ENCODE results near the gene NTM.
"Not testable (repeated sequence)": the region's sequence is repeated elsewhere in the genome, so short reads cannot be mapped to it uniquely, and the experiment has no call there.

Gene NTM

GRCh38 chr11:131495423-131495822 is 125.0 kb downstream of the NTM start:
- DNase-seq (ENCODE audit: low read depth in 1 of 2, low spot score in 1 of 2) = no peak

DNA sequence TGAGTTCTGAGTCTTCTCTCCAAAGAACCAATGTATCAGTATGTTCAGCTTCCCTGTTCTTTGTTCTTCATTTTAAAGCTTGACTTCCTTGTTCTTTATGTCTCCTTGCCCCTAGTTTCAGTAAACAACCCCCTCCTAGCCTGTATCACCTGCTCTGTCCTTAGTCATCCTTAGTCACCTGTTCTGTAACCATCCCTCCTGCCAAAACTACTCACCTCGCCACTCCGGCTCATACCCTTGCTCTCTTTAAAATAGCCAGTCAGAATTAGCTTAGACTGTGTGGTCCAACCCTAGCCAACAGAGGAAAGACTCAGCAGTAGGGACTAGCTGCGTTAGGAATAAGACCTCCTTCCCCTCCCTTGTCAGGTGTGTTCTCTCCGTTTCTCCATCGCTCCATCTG is 127.3 kb downstream of the NTM start:
- DNase-seq (ENCODE audit: low read depth in 1 of 2, low spot score in 1 of 2) = not testable (repeated sequence)

- DNase-seq (ENCODE audit: low read depth in 1 of 2, low spot score in 1 of 2) = no peak
These were observed 128.3 kb downstream of the NTM start for GRCh38 chr11:131498631-131499160.

DNA sequence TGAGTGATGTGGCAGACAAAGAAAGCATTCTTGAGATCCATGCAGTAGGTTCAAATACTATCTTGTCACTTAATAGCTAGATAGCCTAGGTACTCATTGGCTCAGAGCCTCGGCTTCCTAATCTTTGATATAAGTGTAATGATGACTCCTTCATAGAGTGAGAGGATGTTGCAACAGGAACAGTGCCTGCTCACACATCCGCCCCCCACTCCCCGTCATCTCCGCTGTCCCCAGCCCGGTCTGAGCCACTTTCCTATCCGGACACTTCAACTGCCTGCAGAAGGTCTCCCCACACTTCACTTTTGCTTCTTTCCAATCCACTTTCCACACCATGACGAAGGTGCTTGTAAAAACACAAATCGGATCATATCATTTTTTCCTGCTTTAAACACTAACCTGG is 128.8 kb downstream of the NTM start:
- DNase-seq (ENCODE audit: low read depth in 1 of 2, low spot score in 1 of 2) = no peak

DNA sequence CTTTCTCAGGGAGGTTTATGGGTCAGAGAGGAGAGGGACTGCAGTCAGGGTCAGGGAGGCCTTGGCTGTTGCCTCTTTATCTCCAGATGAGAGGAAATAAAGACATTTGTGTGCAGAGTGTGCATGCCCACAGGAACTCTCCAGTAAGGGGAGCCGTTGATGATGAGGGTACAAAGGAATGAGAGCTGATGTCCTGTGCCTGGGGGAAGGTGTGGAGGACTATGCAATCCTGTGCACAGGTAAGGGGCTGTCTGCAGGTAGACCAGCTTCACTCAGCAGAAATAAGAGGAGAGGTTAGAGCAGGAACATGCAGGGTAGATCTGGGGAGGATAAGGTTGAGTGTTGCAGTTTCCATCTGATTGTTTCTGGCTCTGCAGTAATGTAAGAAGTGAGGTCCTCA is 132.6 kb downstream of the NTM start:
- no peak for DNase-seq (ENCODE audit: low read depth in 1 of 2, low spot score in 1 of 2)

DNA sequence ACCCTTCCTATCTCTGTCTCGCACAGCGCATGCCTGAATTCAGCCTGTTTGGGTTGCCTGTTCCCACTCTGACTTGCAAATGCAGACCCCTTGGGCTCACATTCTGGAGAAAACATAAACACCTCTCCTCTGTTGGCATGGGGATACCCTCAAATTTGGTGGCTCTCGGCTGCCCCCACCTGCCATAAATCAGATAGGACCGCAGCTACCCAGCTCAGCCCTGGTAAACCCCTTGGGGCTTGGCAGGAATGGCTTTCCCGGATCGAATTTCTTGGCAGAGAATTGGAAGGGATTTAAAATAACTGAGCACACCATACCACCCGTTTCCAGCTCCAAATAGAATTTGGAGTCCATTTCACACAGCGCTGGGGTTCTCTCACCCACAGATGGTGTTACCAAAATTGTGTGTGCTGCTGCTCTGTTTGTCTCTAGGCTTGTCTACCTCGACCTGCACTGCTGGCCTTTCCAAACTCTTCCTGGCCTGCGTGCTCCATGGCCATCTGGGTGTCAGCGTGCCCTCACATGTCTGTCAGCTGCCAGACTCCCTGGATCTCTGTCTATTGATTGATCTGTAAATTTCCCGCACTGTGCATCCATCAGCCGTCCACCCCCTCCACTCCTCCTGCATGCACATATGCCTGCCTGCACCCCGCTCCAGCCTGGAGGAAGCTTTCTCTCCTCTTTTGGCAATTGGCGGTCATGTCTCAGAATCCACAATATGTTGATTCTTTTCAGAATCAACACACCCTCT is 134.0 kb downstream of the NTM start:
- DNase-seq (ENCODE audit: low read depth in 1 of 2, low spot score in 1 of 2) = no peak

GRCh38 chr11:131506348-131506747 is 135.9 kb downstream of the NTM start:
- DNase-seq (ENCODE audit: low read depth in 1 of 2, low spot score in 1 of 2) = no peak

- DNase-seq (ENCODE audit: low read depth in 1 of 2, low spot score in 1 of 2) = no peak
These were observed 140.2 kb downstream of the NTM start for GRCh38 chr11:131510662-131511061.

DNA sequence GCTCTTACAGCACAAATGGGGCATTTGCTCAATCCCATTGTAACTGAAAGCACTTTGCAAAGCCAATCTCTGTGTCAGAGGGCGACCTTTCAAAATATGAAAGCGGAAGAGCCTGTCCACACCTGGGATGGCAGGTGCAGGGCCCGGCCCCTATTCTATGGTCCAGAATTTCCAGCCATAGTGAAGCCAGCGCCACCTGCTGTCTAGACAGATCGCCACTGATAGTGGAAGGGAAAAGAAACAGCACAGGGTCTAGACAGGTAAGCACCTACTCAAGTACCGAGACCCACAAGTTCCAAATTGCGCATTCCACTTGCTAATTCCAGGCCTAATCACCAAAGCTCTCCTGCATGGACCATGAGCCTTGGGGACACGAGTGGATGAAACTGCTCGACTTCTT is 141.4 kb downstream of the NTM start:
- no peak for DNase-seq (ENCODE audit: low read depth in 1 of 2, low spot score in 1 of 2)

- DNase-seq (ENCODE audit: low read depth in 1 of 2, low spot score in 1 of 2) = no peak
These were observed 141.8 kb downstream of the NTM start for GRCh38 chr11:131512228-131512627.

DNA sequence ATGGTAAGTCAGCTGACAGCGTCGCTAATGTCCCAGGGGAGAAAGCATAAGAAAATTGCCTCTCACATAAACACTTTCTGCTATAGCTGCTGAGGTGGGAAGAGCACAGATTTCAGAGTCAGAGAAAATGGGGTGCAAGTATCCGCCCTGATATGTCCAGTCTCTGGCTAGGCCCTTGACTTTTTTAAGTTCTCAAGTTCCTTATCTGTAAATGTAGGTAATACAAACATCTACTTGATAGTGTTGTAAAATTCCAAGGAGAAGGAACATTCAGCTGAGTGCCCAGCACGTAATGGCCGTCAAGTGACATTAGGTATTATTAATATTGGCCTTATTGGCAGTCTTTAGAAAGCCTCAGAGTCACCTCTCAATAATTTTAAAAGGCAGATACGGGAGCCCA is 143.6 kb downstream of the NTM start:
- no peak for DNase-seq (ENCODE audit: low read depth in 1 of 2, low spot score in 1 of 2)

DNA sequence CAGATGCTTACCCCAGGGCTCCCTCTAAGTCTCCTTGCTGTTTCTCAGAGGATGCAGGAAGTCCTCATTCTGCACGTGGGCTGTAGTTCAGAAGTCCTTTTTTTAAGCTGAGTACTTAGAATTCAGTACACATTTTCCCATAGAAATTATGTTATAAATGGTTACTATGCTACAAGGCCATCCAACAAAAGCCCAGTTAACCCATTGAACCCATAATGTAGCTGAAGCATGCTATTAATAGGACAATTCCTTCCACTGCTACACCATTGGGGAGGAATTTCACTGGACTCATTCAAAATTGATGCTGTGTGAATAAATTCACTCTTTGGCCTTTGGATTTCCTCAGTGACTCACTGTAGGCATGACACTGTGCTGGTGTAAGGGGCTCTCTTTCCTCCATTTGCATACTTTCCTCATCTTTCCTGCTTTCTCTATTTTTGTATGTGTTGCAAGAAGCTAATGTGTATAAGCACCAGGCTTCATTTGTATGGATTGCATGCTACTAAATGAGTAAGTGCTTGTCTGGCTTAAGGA is 148.0 kb downstream of the NTM start:
- no peak for DNase-seq (ENCODE audit: low read depth in 1 of 2, low spot score in 1 of 2)

GRCh38 chr11:131522851-131523250 is 152.4 kb downstream of the NTM start:
- DNase-seq (ENCODE audit: low read depth in 1 of 2, low spot score in 1 of 2) = no peak

DNA sequence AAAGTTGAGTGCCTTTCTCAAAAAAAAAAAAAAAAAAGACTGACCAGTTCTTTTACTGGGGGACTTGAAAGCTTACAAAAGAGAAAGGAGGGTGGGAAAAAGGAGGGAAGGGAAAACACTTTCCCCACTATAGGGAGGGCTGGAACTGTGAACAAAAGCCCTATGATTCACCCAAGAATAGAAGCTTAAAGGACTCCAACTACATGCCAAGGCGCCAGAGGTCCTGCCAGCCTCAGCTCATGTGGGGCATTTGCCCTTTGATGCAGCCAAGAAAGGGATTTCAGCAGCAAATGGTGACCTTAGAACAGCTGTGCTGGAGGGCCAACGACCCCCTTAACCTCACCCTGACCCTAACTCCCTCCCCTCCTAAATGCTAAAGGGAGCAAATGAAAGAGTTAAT is 160.0 kb downstream of the NTM start:
- DNase-seq (ENCODE audit: low read depth in 1 of 2, low spot score in 1 of 2) = no peak

DNA sequence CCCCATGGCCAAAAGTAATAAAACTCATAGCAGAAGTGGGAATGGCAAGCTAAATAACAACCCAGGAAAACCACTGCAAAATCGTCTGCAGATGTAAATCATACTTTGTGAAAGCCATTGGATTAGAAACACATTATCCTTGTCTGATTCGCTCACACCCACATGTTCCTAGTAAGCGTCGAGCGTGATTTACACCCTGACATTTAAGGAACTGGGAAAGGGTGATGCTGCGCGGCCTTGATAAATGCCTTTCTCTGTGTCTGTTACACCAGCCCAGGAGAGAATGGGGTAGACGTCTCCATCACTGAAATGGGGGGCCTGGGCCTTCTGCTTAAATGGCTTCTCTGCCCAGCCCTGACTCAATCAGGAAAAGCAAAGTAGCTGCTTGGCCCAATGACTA is 162.7 kb downstream of the NTM start:
- no peak for DNase-seq (ENCODE audit: low read depth in 1 of 2, low spot score in 1 of 2)

GRCh38 chr11:131533998-131534397 is 163.6 kb downstream of the NTM start:
- no peak for DNase-seq (ENCODE audit: low read depth in 1 of 2, low spot score in 1 of 2)

- no peak for DNase-seq (ENCODE audit: low read depth in 1 of 2, low spot score in 1 of 2)
These were observed 164.2 kb downstream of the NTM start for GRCh38 chr11:131534611-131535010.

DNA sequence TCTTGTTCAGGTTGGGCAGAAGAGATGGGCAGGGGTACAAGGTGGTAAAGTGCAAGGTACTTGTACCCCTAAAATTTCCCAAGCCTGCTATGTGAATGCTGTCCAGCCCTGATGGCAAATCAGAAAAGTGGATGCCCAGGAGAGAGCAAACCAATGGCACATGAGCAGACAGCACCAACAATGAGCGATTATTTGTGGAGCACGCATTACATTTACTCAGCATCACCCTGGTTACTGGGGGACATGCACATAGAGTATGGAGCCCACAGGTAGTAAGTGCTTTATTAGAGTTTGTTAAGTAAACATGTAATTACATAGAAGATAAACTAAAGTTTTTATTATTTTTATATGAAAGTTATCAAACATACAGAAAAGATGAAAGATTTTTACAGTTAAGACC is 165.7 kb downstream of the NTM start:
- no peak for DNase-seq (ENCODE audit: low read depth in 1 of 2, low spot score in 1 of 2)

GRCh38 chr11:131537196-131537595 is 166.8 kb downstream of the NTM start:
- DNase-seq (ENCODE audit: low read depth in 1 of 2, low spot score in 1 of 2) = no peak

DNA sequence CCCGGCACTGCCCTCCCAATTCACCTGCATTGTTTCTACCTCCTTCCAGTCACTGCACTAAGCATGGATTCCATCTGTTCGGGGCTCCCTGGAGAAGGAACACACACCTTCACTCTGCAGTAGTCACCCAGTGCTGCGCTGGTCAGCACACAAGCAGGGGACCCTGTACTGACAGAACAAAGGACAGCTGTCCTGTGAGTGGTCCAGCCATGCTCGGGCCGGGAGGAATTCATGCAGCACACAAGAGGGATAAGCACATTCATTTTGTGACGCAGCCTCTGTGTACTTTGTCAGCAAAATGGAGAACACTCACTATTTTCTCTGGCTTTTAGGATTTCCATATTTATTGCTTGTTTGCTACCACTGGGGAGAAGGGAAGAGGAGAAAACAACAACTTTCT is 167.3 kb downstream of the NTM start:
- DNase-seq (ENCODE audit: low read depth in 1 of 2, low spot score in 1 of 2) = no peak

- no peak for DNase-seq (ENCODE audit: low read depth in 1 of 2, low spot score in 1 of 2)
These were observed 167.9 kb downstream of the NTM start for GRCh38 chr11:131538322-131538721.

DNA sequence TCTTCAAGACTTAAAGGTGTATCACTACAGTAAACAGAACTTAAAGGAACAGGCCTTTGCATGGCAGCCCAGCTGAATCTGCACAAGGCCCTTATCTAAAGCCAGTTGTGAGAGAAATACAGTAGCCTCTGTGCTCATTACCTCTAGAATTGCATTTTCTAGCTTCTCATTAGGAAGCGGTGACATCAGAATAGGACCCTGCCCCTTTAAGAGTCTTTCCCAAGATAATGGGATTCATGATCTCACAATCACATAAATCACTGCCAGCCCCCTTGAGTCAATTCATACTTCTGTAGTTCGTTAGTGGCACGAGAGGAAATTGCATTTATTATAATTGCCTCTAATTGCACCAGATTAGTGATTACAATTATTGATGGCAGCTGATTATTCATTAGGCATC is 170.3 kb downstream of the NTM start:
- DNase-seq (ENCODE audit: low read depth in 1 of 2, low spot score in 1 of 2) = no peak
